A172 (cell line): Measurements from ENCODE around the gene USP4. TPM values are rescaled to one million over a fixed set of nuclear protein-coding genes. Genes with fewer than 3 reads are reported as not detected.
"Not testable (repeated sequence)": the region's sequence is repeated elsewhere in the genome, so short reads cannot be mapped to it uniquely, and the experiment has no call there.

Experiments
- DNase-seq: peaks from one replicate; pipeline ENCODE4 v3.0.0-alpha.2; 2015; ENCODE audit warnings: low spot score
- total RNA-seq: library from RNA; depleted of rRNA; stranded (reverse); fragments of >200 nt; shearing (Covaris generic); gene quantifications from 2 replicates; pipeline ENCODE4 v1.2.3, GENCODE V29; 2014

USP4 gene
- total RNA-seq, 1 experiment from 2014 or later = 9.4 TPM

DNA sequence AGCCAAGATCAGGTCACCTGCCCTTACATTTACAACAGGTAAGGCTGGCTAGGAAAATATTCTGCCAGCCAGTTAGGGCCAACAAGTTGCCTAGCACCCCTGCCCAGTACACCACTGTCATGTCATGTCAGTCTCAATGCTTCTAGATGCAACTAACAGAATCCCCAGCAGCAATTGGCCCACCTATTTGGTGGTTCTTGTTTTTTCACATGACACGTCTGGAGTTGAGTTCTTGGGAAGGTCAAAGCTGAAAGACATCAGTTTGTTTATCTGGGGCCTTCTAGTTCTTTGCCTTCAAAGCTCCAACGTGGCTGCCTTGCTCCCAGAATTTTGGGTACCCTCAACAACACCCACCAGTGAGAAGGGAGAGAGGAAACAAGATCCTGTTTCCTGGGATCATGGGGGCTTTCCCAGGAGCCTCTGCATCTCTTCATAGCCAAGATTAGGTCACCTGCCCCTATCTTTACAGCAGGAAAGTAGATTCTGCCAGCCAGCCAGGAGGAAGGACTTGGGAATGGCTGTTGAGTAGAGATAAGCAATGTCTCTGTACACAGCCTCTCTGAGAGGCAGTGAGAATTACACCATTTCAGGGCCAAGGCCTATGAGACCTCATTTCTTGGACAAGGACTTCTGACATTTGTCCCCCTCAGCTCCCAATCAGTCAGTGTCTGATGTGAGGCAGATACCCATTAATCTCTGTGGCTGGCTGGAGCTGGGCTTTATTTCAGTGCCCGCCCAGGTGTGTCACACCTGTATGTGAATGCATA, 9.7 kb upstream of the USP4 start:
- no peak for DNase-seq

DNA sequence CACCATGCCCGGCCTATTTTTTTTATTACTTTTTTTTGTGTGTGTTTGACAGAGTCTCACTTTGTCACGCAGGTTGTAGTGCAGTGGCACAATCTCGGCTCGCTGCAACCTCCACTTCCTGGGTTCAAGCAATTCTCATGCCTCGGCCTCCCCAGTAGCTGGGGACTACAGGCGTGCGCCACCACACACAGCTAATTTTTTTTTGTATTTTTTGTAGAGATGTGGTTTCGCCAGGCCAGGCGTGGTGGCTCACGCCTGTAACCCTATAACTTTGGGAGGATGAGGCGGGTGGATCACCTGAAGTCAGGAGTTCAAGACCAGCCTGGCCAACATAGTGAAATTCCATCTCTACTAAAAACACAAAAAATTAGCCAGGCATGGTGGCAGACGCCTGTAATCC, 8.5 kb upstream of the USP4 start:
- not testable (repeated sequence) for DNase-seq

DNA sequence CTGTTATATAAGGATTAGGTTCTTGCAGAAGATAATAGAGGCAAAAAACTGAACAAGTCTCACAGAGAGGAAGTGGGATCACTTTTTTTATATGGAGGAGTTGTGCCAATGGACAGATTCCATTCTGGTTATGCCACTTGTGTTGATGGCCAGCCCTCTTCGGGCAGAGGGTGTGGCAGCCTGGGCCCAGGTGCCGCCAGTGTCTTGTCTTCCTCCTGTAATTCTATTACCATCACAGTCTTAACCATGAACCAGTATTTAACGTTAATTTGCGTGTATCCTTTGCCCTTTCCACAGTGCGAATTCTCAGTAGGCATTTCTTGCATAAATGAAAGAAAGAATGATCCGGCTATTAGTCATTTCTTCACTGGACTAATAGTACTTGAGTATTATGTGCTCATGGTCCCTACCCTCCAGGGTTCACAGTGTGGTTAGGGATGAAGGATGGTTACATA, 7.0 kb upstream of the USP4 start:
- DNase-seq = peak; percentile 60

DNA sequence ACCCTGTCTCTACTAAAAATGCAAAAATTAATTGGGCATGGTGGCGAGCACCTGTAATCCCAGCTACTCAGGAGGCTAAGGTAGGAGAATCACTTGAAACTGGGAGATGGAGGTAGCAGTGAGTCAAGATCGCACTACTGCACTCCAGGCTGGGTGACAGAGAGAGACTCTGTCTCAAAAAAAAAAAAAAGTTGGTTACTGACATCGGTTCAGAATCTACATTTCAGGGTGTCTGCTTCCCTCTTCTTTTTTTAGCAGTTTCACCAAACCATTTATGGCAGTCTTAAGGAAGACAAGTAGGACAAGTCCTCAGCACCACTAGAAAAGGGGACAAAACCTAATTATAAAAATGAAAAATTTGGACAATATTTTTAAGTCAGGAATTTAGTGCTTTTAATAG, 3.3 kb upstream of the USP4 start:
- no peak for DNase-seq

DNA sequence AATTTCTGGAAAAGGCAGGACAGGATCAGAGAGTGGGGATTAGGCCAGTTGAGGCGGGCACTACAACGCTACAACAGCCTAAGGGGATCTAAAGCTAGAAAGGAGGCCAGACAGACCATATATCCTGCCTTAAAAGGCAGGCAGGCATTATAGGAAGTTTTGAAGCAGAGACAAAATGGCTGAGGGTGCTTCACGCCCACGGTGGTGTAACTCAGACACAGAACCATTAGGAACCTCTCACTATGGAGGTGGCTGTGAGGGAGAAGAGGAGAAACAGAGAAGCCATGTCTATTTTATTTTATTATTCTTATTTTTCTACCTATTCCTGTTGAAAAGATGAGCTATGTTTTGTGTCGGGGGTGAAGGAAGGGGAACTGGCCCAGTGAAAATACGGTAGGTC, 2.1 kb upstream of the USP4 start:
- DNase-seq = no peak

DNA sequence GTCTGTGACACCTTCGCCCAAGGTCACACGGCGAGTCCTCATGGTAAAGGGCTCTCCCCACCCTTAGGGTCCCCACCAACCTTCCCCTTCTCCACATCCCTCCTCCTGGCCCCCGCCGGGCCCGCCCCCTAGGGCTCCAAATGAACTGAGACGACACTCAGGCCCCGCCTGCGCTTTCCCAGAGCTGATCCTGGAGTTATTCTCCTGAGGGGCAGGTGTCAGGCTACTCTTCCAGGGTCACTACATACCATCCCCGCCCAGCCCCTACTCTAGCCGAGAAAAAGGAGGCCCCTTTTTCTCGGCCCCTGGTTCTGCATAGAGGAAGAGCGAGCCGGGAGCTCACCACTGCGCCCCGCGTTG, 292 bp downstream of the USP4 start:
- no peak for DNase-seq

DNA sequence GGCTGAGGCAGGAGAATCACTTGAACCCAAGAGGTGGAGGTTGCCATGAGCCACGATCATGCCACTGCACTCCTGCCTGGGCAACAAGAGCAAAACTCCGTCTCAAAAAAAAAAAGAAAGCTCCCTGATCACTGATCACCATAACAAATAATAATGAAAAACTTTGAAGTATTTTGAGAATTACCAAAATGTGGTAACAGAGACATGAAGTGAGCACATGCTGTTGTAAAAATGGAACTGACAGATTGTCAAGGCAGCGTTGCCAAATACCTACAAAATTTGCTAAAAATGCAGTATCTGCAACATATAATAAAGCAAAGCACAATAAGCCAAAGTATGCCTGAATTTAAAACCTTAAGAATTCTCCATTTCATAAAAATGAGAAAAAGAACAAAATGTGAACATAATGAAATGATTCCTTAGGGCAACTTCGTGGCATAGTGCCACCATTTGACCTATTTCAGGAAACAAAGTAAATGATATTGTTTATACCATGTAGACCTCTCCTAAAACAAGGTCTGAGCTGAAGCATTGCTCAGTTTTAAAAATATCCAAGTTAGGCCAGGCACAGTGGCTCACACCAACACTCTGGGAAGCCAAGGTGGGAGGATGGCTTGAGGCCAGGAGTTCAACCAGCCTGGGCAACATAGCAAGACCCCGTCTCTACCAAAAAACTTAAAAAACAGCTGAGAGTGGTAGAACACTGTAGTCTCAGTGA, 5.8 kb downstream of the USP4 start:
- no peak for DNase-seq

DNA sequence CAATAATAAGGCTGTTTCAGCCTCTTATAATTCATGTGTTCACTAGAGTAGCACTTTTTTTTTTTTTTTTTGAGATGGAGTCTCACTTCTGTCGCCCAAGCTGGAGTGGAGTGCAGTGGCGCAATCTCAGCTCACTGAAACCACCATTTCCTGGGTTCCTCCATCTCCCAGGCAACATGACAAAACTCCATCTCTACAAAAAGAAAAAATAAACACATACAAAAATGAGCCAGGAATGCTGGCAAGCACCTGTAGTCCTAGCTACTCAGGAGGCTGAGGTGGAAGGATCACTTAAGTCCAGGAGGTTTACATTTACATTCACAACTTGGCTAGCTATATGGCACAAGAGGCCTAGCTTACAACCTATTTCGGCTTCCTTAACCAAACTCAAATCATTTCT, 6.8 kb downstream of the USP4 start:
- no peak for DNase-seq

DNA sequence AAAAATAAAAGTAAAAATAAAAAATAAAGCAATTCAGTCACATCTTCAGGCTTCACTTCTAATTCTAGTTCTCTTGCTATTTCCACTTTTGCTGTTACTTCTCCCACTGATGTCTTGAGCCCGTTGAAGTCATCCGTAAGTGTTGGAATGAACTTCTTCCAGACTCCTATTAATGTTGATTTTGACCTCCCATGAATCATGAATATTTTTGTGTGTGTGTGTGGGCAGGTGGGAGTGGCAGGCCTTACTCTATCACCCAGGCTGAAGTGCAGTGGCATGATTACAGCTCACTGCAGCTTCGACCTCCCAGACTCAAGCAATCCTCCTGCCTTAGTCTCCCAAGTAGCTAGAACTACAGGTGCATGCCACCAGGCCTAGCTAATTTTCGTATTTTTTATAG, 10.7 kb downstream of the USP4 start:
- DNase-seq = no peak

DNA sequence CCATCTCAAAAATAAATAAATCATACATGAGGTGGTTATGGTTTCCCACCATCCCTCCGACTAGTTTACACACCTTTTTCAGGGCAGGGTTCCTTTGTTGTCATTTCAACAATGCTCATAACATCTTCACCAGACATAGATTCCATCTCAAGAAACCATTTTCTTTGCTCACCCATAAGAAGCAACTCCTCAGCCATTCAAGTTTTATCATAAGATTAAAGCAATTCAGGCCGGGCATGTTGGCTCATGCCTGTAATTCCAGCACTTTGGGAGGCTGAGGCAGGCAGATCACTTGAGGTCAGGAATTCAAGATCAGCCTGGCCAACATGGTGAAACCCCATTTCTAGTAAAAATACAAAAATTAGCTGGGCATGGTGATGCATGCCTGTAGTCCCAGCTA, 11.5 kb downstream of the USP4 start:
- DNase-seq = not testable (repeated sequence)

DNA sequence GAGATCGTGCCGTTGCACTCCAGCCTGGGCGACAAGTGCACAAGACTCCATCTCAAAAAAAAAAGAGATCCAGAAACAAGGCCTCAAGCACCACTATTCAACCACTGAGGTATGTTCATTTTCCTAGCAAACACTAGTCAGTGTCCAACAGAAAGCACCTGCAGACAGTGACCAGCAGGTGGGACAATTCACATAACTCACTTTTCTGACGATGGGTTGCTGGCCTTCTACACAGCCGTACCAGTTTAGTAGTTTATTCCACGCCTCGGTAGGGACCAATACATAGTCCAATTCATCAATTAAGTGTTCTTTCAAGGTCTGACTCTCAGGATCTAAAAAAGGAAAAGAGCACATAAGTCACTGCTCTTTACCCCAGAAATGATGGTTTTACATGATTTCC, 12.4 kb downstream of the USP4 start:
- no peak for DNase-seq

DNA sequence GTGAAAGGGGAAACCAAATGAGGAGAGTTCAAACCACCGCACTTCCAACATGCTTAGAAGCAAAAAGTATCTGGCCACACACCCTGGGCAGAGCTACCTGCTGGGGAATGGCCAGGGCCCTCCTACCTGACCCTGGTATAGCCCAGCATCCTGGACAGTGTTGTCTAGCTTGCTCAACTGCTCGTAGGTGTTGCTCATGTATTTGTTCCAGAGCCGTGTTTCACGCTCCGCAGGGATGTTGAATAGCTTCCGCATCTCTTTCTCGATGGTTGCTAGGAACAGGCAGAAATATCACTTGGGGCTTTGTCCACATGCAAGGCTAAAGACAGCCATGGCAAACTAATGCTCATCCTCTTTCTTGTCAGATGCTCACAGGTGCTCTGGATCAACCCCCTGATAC, 15.1 kb downstream of the USP4 start:
- no peak for DNase-seq

DNA sequence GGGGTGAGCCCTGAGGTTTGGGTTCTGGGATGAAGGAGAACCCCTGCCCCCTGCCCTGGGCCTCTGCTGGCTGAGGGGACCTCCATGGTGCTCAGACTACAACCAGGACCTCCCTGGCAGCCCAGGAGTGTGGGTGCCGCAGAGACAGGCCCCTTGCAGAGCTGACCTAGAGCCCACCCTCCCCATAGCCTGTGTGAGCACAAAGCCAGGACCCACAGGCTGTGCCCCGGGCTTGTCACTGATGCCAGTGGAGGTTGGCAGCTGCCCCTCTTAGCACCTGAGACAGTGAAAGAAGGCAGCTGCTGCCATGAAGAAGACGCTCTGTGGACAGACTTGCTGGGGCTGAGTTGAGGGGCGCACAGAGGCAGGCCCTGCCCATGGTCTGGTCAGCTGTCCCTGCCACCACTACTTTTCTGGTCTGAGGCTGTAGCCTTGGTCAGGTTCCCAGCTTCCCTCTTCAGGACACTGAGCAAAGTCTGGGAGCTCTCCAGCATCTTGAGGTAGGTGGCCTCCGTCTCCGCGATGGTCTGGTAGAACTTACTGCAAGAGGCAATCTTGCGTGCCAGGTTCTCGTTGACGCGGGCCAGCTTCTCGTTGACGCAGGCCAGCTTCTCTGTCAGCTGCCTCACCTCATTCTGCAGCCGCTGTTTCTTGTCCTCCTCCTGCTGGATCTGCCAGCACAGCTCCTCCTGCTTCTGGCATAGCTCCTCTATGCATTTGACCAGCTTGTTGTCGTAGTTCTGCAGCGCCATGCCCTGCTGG, 23.0 kb downstream of the USP4 start:
- DNase-seq = no peak

DNA sequence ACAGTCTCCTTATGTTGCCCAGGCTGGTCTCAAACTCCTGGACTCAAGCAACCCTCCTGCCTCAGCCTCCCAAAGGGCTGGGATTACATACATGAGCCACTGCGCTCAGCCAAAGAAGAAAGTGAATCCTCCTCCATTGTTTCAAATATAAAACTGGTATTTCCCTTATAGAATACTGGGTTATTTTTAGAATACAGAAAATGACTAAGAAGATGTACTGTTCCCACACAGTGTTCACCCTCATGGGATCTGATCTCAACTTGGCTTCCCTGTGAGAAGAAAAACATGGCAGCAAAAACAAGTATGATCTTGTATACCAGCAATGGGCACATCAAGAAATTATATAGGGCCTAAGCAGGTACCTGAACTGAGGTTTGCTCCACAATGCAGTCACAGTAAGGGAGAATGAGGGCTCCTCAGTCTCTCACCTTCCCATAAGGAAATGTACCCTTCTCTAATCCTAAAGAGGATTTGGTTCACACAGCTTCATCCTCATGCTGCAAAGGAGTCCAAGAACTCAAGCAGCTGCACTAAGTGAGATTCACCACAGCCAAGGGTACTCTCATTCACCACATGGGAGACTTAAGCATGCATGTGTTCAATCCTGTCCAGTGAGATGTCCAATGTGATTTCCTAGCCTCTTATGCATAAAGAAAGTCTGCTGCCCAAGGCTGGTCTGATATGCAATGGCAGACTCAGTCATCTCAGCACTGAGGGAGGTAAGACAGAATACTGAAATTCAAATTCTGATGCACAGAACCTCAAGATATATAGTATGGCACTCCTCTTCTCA, 25.8 kb downstream of the USP4 start:
- DNase-seq = peak; percentile 22

DNA sequence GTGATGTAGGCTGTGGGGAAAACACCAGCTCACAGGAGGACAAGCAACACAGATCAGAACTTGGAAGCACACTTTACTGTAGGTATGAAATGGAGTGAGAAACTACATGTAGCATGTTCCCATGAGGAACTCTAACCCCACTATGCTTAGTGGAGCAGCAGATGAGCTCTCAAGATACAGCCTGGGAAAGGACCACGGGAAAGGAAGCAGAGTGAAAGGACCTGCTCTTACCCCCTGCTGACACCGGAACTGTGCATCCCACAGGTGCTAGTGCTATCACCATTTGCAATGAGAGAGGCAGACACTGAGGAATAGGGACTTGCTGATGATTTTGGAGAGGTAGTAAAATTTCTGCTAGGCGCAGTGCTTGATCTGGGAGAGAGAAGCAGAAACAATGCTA, 28.6 kb downstream of the USP4 start:
- no peak for DNase-seq

DNA sequence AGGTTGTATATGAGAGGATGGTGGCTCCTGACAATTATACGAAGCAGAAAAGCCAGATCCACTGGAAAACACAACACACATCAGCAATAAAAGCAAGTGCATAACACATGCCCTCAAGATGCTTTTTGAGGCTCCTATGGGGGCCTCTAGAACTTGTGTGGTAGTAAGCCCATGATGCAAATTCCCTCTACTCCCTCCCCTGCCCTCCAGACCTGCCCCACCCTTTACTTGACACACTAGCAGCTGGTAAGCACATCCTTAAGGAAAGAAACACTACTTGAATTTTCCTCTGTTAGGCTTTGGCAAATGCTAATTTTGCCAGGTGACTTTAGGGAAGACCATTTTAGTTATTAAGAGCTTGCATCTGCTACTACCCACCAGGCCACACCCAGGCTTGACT, 29.2 kb downstream of the USP4 start:
- no peak for DNase-seq

DNA sequence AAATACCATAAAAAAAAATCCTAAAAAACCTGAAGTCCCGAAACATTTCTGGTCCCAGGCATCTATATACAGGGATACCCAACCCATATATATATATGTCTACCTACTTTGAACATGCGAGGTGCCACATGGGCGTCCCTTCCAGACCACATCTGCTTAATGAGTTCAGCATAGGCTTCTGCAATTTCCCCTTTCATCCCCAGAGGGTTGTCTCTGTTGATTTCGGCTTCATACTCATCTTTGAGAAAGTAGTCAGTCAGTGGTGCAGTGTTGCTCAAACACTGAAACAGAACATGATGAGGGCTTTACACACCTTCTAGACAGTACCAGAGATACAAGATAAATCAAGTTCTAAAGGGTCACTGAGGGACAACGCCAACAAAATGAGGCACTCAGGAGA, 34.2 kb downstream of the USP4 start:
- DNase-seq = no peak

DNA sequence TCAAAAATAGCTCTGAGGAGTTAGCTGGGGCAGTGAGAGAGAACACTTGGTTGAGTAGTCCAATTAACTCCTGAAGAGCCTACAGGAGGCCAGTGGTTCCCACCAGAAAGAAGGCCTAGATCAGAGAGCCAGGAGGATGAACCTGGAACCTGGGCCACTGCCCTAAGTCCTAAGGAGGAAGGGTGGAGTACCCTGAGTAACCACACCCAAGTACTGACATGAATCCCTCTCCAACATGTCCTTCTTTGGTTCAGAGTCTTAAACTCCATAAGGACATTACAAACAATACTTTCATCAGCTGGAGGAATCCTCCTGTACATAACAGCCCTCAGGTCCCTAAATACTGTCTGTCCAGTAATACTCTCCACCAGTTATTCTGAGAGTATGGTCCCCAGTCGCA, 37.2 kb downstream of the USP4 start:
- no peak for DNase-seq

DNA sequence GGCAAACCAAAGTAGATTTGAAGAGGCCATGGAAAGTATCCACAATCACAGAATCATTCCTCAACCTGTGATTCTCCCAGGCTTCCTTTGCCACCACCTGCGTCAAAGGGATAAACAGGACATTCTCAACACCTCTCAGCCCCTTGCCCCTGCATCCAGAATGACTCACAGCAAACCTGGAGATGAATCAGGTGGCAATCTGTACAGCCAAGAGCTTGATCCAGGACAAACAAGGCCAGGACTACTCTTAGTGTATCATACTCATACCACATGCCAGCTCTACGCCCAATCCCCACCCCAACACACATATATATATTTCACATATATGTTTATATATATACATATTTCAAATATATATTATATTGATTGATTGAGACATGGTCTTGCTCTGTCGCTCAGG, 39.3 kb downstream of the USP4 start:
- DNase-seq = no peak

DNA sequence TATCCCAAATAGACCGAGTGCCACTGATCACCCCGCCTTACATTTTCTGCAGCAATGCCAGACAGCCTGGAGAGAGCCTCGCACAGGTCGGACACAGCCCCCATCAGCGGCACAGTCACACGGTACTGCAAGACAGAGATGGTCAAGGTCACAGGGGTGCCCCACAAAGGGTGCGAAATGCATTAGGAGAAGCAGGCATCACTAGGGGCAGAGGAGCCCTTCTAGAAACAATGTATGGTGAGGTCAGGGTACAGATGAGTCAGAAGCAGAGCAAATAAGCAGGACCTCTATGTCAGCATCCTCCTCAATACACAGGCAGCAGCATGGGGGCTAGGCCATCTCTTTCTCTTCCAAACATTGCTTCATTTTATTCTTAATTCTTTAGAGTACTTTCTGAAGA, 41.3 kb downstream of the USP4 start:
- no peak for DNase-seq

DNA sequence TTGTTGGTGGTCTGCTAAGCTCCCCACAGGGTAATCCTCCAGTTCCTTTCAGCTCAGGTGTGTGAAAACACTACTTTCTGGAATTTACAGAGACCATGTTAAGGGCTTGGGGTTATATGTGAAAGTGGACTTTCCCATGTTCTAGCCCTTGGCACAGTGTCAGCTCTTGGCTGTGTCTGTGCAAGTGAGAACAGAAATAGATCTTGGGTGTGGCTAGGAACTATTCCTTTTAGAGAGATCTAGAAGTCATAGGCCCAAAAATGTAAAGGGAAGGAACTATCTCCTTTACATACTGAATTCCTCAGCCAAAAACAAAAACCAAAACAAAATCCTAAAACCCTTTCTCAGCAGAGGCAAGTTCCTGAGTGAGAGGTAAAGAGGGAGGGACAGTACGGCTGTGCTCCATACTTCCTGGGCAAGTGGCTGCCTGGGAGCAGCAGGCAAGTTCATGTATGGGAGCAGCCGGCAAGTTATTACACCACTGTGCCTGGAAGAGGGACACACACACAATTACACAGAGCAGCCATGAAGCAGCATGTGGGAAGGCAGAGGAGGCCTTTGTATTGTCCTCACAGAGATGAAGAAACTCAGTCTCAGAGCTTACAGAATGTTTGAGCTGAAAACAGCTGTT, 43.0 kb downstream of the USP4 start:
- no peak for DNase-seq
